H9 (cell line): ENCODE results near the gene IL1RAPL2. TPM values are rescaled to one million over a fixed set of nuclear protein-coding genes. Genes with fewer than 3 reads are reported as not detected.

Experiments used
- DNase-seq: peaks from one replicate; pipeline ENCODE4 v3.0.0-alpha.2; 2017
- H2AFZ ChIP-seq: one replicate; pipeline ENCODE4 v1.6.1; 2013; ENCODE audit warnings: mild to moderate bottlenecking, low read length, control low read depth, moderate library complexity
- H2AK5ac ChIP-seq: 2 replicates; pipeline ENCODE4 v1.6.1; 2013; ENCODE audit warnings: low read length, control low read depth, mixed read lengths; ENCODE audit not compliant: insufficient read length
- H2BK120ac ChIP-seq: one replicate; pipeline ENCODE4 v1.6.1; 2013; ENCODE audit warnings: low read depth, mild to moderate bottlenecking, low read length, control low read depth, inconsistent platforms; ENCODE audit not compliant: poor library complexity, severe bottlenecking
- H2BK12ac ChIP-seq: 2 replicates; pipeline ENCODE4 v1.6.1; 2013; ENCODE audit warnings: low read length, control low read depth, mixed read lengths, low read depth; ENCODE audit not compliant: insufficient read length
- H2BK15ac ChIP-seq: 2 replicates; pipeline ENCODE4 v1.6.1; 2013; ENCODE audit warnings: low read depth, low read length, control low read depth
- H2BK20ac ChIP-seq: one replicate; pipeline ENCODE4 v1.6.1; 2013; ENCODE audit warnings: low read depth, mild to moderate bottlenecking, low read length, control low read depth, inconsistent platforms; ENCODE audit not compliant: poor library complexity, severe bottlenecking
- H2BK5ac ChIP-seq: 2 replicates; pipeline ENCODE4 v1.6.1; 2013; ENCODE audit warnings: low read length, control low read depth, mixed read lengths; ENCODE audit not compliant: insufficient read length
- H3K14ac ChIP-seq: 2 replicates; pipeline ENCODE4 v1.6.1; 2013; ENCODE audit warnings: low read length, control low read depth; ENCODE audit not compliant: insufficient read depth
- H3K18ac ChIP-seq: 2 replicates; pipeline ENCODE4 v1.6.1; 2013; ENCODE audit warnings: low read depth, mild to moderate bottlenecking, mixed read lengths, low read length, control low read depth; ENCODE audit not compliant: insufficient read length
- H3K23ac ChIP-seq: 2 replicates; pipeline ENCODE4 v1.6.1; 2013; ENCODE audit warnings: low read length, control low read depth, mixed read lengths, low read depth; ENCODE audit not compliant: insufficient read length
- H3K23me2 ChIP-seq: 2 replicates; pipeline ENCODE4 v1.6.1; 2013; ENCODE audit warnings: low read depth, mild to moderate bottlenecking, mixed read lengths, low read length, control low read depth; ENCODE audit not compliant: insufficient read length, poor library complexity, severe bottlenecking
- H3K27ac ChIP-seq: 2 replicates; pipeline ENCODE4 v1.5.1; 2013; ENCODE audit warnings: low read length, control low read depth, mixed read lengths, low read depth; ENCODE audit not compliant: insufficient read length
- H3K27me3 ChIP-seq: 2 replicates; pipeline ENCODE4 v1.6.1; 2013; ENCODE audit warnings: low read length, control low read depth, inconsistent platforms; ENCODE audit not compliant: insufficient read depth
- H3K4ac ChIP-seq: 2 replicates; pipeline ENCODE4 v1.6.1; 2013; ENCODE audit warnings: low read depth, mild to moderate bottlenecking, control low read depth, inconsistent platforms, low read length, moderate library complexity
- H3K4me1 ChIP-seq: 2 replicates; pipeline ENCODE4 v1.6.1; 2013; ENCODE audit warnings: low read length, control low read depth, inconsistent platforms; ENCODE audit not compliant: insufficient read depth
- H3K4me2 ChIP-seq: 2 replicates; pipeline ENCODE4 v1.6.1; 2013; ENCODE audit warnings: low read length, control low read depth, mixed read lengths; ENCODE audit not compliant: insufficient read length, insufficient read depth
- H3K56ac ChIP-seq: 2 replicates; pipeline ENCODE4 v1.6.1; 2013; ENCODE audit warnings: low read depth, mild to moderate bottlenecking, mixed read lengths, low read length, control low read depth; ENCODE audit not compliant: insufficient read length
- H3K79me1 ChIP-seq: 2 replicates; pipeline ENCODE4 v1.6.1; 2013; ENCODE audit warnings: low read depth, mild to moderate bottlenecking, moderate library complexity, low read length, control low read depth, inconsistent platforms; ENCODE audit not compliant: insufficient read depth, poor library complexity, severe bottlenecking
- H3K79me2 ChIP-seq: 2 replicates; pipeline ENCODE4 v1.6.1; 2013; ENCODE audit warnings: low read length, control low read depth, inconsistent platforms; ENCODE audit not compliant: insufficient read depth
- H3K9ac ChIP-seq: 2 replicates; pipeline ENCODE4 v1.6.1; 2013; ENCODE audit warnings: low read length, control low read depth, mixed read lengths; ENCODE audit not compliant: insufficient read length; ENCODE audit errors: extremely low read depth
- H3K9me3 ChIP-seq: one replicate; pipeline ENCODE4 v1.6.1; 2013; ENCODE audit warnings: low read depth, low read length, inconsistent platforms; ENCODE audit not compliant: control insufficient read depth
- H3T11ph ChIP-seq: one replicate; pipeline ENCODE4 v1.6.1; 2013; ENCODE audit warnings: mild to moderate bottlenecking, low read length, control low read depth, inconsistent platforms
- H4K20me1 ChIP-seq: one replicate; pipeline ENCODE4 v1.6.1; 2013; ENCODE audit not compliant: control insufficient read depth, insufficient read length, insufficient read depth
- H4K5ac ChIP-seq: 2 replicates; pipeline ENCODE4 v1.6.1; 2013; ENCODE audit warnings: low read depth, mild to moderate bottlenecking, mixed read lengths, low read length, control low read depth; ENCODE audit not compliant: insufficient read length
- H4K8ac ChIP-seq: replicated peaks from 2 replicates; pipeline ENCODE4 v1.6.1; 2013; ENCODE audit warnings: low read length, control low read depth, mixed read lengths, low read depth; ENCODE audit not compliant: insufficient read length
- H4K91ac ChIP-seq: 2 replicates; pipeline ENCODE4 v1.6.1; 2013; ENCODE audit warnings: low read depth, mild to moderate bottlenecking, moderate library complexity, mixed read lengths, low read length, control low read depth; ENCODE audit not compliant: insufficient read length
- H3K27ac Mint-ChIP-seq, 3 experiments: 2 replicates in 2 of 3; 3 replicates in 1 of 3; pipeline ENCODE4 v1.8.0; 2020 to 2021; ENCODE audit warnings: mixed read lengths in 3 of 3, mild to moderate bottlenecking in 1 of 3, moderate library complexity in 1 of 3
- H3K27me3 Mint-ChIP-seq: 2 replicates; pipeline ENCODE4 v1.8.0; 2021; ENCODE audit warnings: low read depth, mild to moderate bottlenecking, moderate library complexity, mixed read lengths
- H3K36me3 Mint-ChIP-seq, 3 experiments: 2 replicates in 2 of 3; 3 replicates in 1 of 3; pipeline ENCODE4 v1.8.0; 2020 to 2021; ENCODE audit warnings: low read depth in 3 of 3, mixed read lengths in 3 of 3; ENCODE audit not compliant: insufficient read depth in 1 of 3
- H3K4me1 Mint-ChIP-seq, 2 experiments: 2 replicates each; pipeline ENCODE4 v1.8.0; 2020; ENCODE audit warnings: mixed read lengths in 2 of 2
- H3K4me3 Mint-ChIP-seq, 2 experiments: 2 replicates in 1 of 2; 3 replicates in 1 of 2; pipeline ENCODE4 v1.8.0; 2020 to 2021; ENCODE audit warnings: mild to moderate bottlenecking in 2 of 2, mixed read lengths in 2 of 2, moderate library complexity in 1 of 2
- H3K9me3 Mint-ChIP-seq, 2 experiments: 2 replicates in 1 of 2; 3 replicates in 1 of 2; pipeline ENCODE4 v1.8.0; 2020; ENCODE audit warnings: mild to moderate bottlenecking in 2 of 2, mixed read lengths in 2 of 2, moderate library complexity in 1 of 2
- CTCF ChIP-seq: fragments of 200-600 bp; sonication (generic); conservative IDR thresholded peaks from 3 replicates; pipeline ENCODE4 v1.8.0; 2021; ENCODE audit warnings: antibody characterized with exemption, mild to moderate bottlenecking
- WGBS: extraction: QIAGEN DNeasy Blood & Tissue Kit; methylation state at CpG from one replicate; pipeline ENCODE4 v1.1.7; 2013; ENCODE audit warnings: missing lambda C conversion rate, low lambda C conversion rate, mixed read lengths; ENCODE audit not compliant: insufficient read length; ENCODE audit errors: extremely low coverage; 5-methylcytosine and 5-hydroxymethylcytosine counted together
- total RNA-seq: library from RNA; stranded (reverse); gene quantifications from 2 replicates; pipeline ENCODE4 v1.2.1, GENCODE V29; 2021

Gene IL1RAPL2
- total RNA-seq, 1 experiment from 2014 or later, result not detected

- H3K4me1 ChIP-seq, result no peaks in the 10 kb centered on the region; the same call in 1 of the 2 replicates
- H3K4me3 Mint-ChIP-seq, result no peak overlapping the region
- no peaks in the 10 kb centered on the region for H3K79me1 ChIP-seq
- H3K4ac ChIP-seq, result no peak overlapping the region
- no peak overlapping the region for H3K27ac ChIP-seq
- H3K4me2 ChIP-seq, result no peak overlapping the region
- no peak overlapping the region for H4K5ac ChIP-seq
- H2AK5ac ChIP-seq, result no peak overlapping the region
- no peak overlapping the region for H3K23ac ChIP-seq
- peaks cover 7 to 17% (median 14%) of the 10 kb centered on the region in 3 experiments for H3K36me3 Mint-ChIP-seq
- no peaks in the 10 kb centered on the region for H4K20me1 ChIP-seq
- no peak overlapping the region for H3K18ac ChIP-seq
- H3K4me1 Mint-ChIP-seq, result no peaks in the 10 kb centered on the region
- DNase-seq, result no peak
- H2BK15ac ChIP-seq, result no peak overlapping the region
- no peak for TF ChIP-seq CTCF
- H3T11ph ChIP-seq, result no peak overlapping the region
- H3K79me2 ChIP-seq, result no peaks in the 10 kb centered on the region
- H4K8ac ChIP-seq, result no peak overlapping the region
- no peak overlapping the region for H2AFZ ChIP-seq
- H3K14ac ChIP-seq, result no peak overlapping the region
- H2BK12ac ChIP-seq, result no peak overlapping the region
- H2BK120ac ChIP-seq, result no peak overlapping the region
- no peaks in the 10 kb centered on the region; the same call in 1 of the 2 replicates for H3K27me3 Mint-ChIP-seq
- H3K27me3 ChIP-seq, result no peaks in the 10 kb centered on the region
- no peak overlapping the region for H3K56ac ChIP-seq
- H2BK5ac ChIP-seq, result no peak overlapping the region
- no peaks in the 10 kb centered on the region for H3K9me3 ChIP-seq
- no peaks in the 10 kb centered on the region for H3K23me2 ChIP-seq
- WGBS, result no CpG with 5 or more reads among the region's 3 CpGs
- no peak overlapping the region for H3K9ac ChIP-seq
- H3K27ac Mint-ChIP-seq, result peak overlapping the region in 1 of 3 experiments; percentile 25; a peak in 2 of 7 replicates
- no peak overlapping the region for H2BK20ac ChIP-seq
- no peak overlapping the region for H4K91ac ChIP-seq
- H3K9me3 Mint-ChIP-seq, result peaks cover 15 to 58% of the 10 kb centered on the region in 2 experiments
These were observed 655.4 kb downstream of the IL1RAPL2 start for GRCh38 chrX:105221374-105221773.
